GM19438 (cell line): ENCODE results near the gene ARPC5.
A peak's percentile ranks its signal among the peaks of the same experiment; 100 is the strongest.

Experiments used
- ATAC-seq: cut with Tn5 transposase; IDR thresholded peaks from one replicate; pipeline ENCODE4 v1.9.1; 2021; ENCODE audit warnings: low read depth; ENCODE audit not compliant: unreplicated experiment

Gene ARPC5

GRCh38 chr1:183589384-183589783 lies 46.2 kb downstream of the ARPC5 start:
- ATAC-seq: no peak

DNA sequence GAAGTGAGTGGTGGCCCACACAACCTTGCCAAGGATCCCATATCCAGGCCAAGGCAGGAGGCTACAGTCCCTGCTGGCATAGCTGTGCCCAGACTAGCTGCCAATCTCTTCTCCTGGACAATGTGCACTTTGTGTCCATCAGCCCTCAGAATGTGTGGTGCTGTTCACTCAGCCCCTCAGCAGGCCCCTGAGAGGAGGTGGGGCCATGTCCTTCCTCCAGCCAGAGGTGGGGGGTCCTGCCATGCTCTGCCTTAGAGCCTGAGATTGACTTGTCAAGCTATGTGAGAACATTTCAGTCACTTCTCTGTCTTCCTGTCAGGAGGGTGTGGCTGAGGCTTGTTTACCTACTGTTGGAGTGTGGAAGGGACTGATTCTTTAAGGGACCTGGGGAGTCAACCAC lies 46.8 kb downstream of the ARPC5 start:
- ATAC-seq: no peak

DNA sequence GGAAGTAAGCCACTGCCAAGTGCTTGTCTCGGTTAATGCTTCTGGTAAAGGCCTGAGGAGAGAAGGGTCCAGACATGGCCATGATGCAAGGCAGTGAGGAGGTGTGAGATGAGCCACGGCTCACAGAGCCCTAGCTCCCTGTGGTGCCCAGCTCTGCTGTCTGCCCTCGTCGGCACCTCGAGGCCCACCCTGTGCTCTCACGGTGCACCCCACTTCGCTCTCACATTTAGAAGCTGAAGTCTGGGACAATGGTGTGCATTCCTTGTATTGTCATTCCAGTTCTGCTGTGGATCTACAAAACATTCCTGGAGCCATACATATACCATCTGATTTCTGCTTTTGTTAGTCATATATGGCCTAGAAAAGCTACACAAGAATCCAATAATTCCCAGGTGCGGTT lies 48.7 kb downstream of the ARPC5 start:
- ATAC-seq: no peak

DNA sequence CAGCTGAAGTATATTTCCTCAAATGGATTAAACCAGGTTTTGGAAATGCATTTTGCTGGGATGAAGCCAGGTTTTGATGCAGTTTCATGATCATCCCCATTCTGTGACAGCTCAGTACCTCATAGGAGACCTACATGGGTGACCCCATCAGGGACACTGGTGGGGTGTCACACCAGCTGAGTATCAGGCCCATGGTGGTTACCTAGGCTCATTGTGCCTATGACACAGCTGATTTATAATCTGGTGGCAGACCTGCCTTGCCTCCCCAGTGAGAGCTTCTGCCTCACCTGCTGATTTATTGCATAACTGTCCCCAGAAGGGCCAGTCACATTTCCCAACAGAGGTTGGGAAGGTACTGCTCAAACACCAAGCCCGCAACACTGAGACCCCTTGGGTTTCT lies 49.1 kb downstream of the ARPC5 start:
- no peak for ATAC-seq

GRCh38 chr1:183585038-183585437 lies 50.5 kb downstream of the ARPC5 start:
- ATAC-seq: no peak

GRCh38 chr1:183584147-183584546 lies 51.4 kb downstream of the ARPC5 start:
- no peak for ATAC-seq

DNA sequence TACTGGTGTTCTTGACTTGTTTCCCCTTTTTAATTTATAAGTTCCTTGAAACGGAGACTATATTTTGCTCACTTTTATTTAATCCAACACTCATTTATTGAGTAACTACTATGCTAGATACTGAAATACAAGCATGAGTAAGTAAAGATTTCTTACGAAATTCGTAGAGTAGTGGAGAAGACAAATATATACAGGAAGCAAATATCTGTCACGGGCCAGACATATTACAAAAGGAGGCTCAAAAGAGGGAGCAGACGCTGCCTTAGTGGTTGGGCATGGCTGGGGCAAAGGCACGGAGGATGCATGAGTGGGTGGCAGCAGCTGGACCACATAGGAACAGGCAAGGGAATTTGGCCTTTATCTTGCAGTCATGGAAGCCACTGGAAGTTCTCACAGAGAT lies 52.1 kb downstream of the ARPC5 start:
- no peak for ATAC-seq

- ATAC-seq: no peak
Measured at GRCh38 chr1:183582021-183582713, 53.4 kb downstream of the ARPC5 start.

GRCh38 chr1:183580281-183580682 lies 55.3 kb downstream of the ARPC5 start:
- peak; percentile 56 for ATAC-seq

DNA sequence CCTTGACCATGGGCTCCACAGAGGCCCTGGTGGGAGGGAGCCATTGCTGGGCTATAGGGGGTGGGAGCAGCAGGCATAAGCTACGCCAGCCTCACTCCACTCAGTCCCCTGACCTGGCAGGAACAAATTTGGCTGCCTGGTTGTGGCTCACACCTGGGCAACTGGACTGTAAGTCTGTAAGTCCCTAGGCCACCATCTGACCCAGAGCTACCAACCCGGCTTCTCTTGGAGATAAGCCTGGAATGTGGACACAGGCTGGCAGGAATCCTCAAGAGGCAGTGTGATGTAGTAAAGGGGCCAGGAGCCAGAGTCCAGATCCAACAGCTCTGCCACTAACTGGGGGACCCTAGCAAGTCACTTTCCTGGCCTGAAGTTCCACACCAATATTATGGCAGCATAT lies 56.7 kb downstream of the ARPC5 start:
- ATAC-seq: no peak

DNA sequence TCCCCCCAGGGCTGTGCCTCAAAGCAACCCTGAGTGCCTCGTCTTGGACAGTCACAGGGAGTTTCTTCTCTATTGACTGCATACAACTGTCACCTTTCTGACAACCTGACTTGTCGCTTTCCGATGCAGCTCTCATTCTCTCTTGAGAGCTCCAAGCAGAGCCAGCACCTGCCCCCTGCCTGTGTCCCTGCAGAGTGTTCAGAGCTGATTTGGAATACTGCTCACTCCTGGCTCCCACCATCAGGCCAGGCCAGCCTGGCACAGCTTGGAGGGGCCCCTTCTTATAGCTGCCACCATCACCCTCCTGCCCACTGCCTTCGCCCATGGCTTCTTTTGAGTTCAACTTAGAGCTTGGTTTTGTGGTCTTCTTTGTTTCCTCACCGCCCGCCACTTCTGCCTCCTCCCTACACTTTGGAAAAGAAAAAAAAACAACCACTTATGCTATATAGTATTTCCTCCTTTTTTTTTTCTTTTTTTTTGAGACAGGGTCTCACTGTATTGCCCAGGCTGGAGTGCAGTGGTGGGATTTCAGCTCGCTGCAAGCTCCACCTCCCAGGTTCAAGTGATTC lies 57.6 kb downstream of the ARPC5 start:
- no peak for ATAC-seq

GRCh38 chr1:183576537-183576936 lies 59.0 kb downstream of the ARPC5 start:
- ATAC-seq: no peak

DNA sequence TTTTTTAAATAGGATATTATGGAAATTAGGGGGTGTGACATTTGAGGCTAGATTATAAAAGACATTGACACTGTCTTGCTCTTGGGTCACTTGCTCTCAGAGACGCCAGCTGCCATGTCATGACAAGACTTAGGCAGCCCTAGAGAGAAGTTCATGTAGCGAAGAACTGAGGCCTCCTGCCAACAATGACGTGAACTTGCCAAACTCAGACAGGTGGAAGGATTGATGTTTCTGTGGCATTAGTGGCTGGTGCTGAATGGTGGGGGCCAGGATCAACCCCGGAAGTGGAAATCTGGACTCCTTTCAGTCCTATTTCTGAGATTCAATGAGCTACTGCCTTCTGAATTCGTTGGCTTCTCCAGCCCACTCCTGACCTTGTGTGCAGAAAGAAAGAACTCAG lies 60.0 kb downstream of the ARPC5 start:
- ATAC-seq: no peak

DNA sequence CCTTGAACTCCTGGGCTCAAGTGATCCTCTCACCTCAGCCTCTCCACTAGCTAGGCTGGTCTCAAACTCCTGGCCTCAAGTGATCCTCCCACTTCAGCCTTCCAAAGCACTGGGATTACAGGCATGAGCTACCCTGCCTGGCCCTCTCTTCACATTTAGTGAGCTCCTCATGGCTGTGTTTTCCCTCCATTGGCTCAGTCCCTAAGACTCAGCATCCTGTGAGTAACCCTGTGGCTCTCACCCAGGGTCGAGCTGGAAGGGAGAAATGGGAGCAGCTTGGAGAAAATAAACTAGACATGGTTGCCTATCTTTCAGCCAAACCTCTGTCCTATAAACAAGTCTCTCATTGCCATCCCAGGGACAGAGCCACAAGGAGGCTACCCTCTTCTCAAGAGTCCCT lies 62.9 kb downstream of the ARPC5 start:
- no peak for ATAC-seq

- no peak for ATAC-seq
Measured at GRCh38 chr1:183571678-183572268, 63.8 kb downstream of the ARPC5 start.
